Right lobe of liver (tissue), 6 donors: ENCODE data around the gene SGCG. TPM values are rescaled to one million over a fixed set of nuclear protein-coding genes. Genes with fewer than 3 reads are reported as not detected.

Experiments used
- ATAC-seq, 4 donors: fragments of 200-7000 bp; cut with Tn5 transposase; one replicate each; pipeline ENCODE4 v1.9.1; 2020; ENCODE audit warnings: mild to moderate bottlenecking in 4 of 4, moderate library complexity in 4 of 4
- DNase-seq, 3 donors: peaks; one replicate each; pipeline ENCODE4 v3.0.0-alpha.2; 2020
- H3K27ac ChIP-seq, 3 donors: fragments of 200-600 bp; one replicate each; pipeline ENCODE4 v1.8.0; 2022
- H3K27me3 ChIP-seq, 2 donors: fragments of 200-600 bp; one replicate each; pipeline ENCODE4 v1.8.0; 2022
- H3K36me3 ChIP-seq, 4 donors: fragments of 200-600 bp; sonication (generic) in 1 of 4; one replicate each; pipeline versions ENCODE4 v1.5.1 to v1.8.0; 2017 to 2022; ENCODE audit warnings: control low read depth in 1 of 4
- H3K4me1 ChIP-seq, 4 donors: fragments of 200-600 bp; sonication (generic) in 1 of 4; one replicate each; pipeline versions ENCODE4 v1.5.1 to v1.8.0; 2017 to 2022; ENCODE audit warnings: control low read depth in 1 of 4
- H3K4me3 ChIP-seq, 3 donors: fragments of 200-600 bp; one replicate each; pipeline ENCODE4 v1.8.0; 2022
- H3K9me3 ChIP-seq, 4 donors: fragments of 200-600 bp; sonication (generic) in 1 of 4; one replicate each; pipeline versions ENCODE4 v1.5.1 to v1.8.0; 2017 to 2022; ENCODE audit warnings: control low read depth in 1 of 4
- CTCF ChIP-seq, 4 donors: fragments of 200-600 bp in 3 of 4; fragments of 450-650 bp in 1 of 4; IDR thresholded peaks; one replicate each; pipeline versions ENCODE4 v1.5.1 to v1.8.0; 2016 to 2022; ENCODE audit warnings: antibody characterized with exemption in 4 of 4, mild to moderate bottlenecking in 2 of 4
- POLR2A ChIP-seq: fragments of 450-650 bp; IDR thresholded peaks from one replicate; pipeline ENCODE4 v1.6.1; 2017; ENCODE audit warnings: antibody characterized with exemption, mild to moderate bottlenecking
- WGBS: methylation state at CpG from one replicate; pipeline ENCODE4 v1.1.6; 2018; ENCODE audit warnings: low coverage, low lambda C conversion rate; ENCODE audit not compliant: insufficient coverage; ENCODE audit errors: missing lambda C conversion rate; 5-methylcytosine and 5-hydroxymethylcytosine counted together
- intact Hi-C, 2 donors: fragments of 100-400 bp; cut with DNase I; formaldehyde crosslinking; loops; one replicate each; pipeline versions ENCODE4 v1.11.2 to v1.14.1; 2022
- small RNA-seq, 2 experiments: library from RNA; depleted of rRNA; stranded (forward); fragments of <200 nt; gene quantifications; one replicate each; pipeline ENCODE3, GENCODE V24; 2016
- total RNA-seq, 6 experiments: library from RNA; depleted of rRNA in 2 of 6; stranded (reverse); fragments of >200 nt in 2 of 6; fragmentation: NEBNext Ultra II Directional in 3 of 6; extraction: Animal tissue kit (Norgen Biotek cat#: 25700) in 3 of 6; gene quantifications; one replicate each; pipeline versions ENCODE4 v1.1.0 to v1.2.4, GENCODE V29; 2016 to 2023
- donor health status: DM: no; HTN: yes; CAD: no.
- donor health status: DM: no; HTN: no; CAD: no.
- donor health status: DM: no; HTN: no; CAD: no.
- donor health status: DM: no; HTN: yes; CAD: no.
- donor health status: DM: no; HTN: yes; CAD: no.

SGCG gene
- total RNA-seq, 6 experiments from 2014 or later: not detected

GRCh38 chr13:23359882-23360281 lies 179.1 kb downstream of the SGCG start:
- ATAC-seq (no peak), DNase-seq (no peak)
- Histone ChIP-seq H3K27me3 (no peaks in the 10 kb centered on the region), H3K4me1 (no peaks in the 10 kb centered on the region), H3K36me3 (peaks cover 0 to 5% (median 0%) of the 10 kb centered on the region in 4 donors), H3K4me3 (no peak overlapping the region), H3K9me3 (no peaks in the 10 kb centered on the region), H3K27ac (no peak overlapping the region)
- intact Hi-C loops: no loop called here
- TF ChIP-seq POLR2A (no peak), CTCF (IDR thresholded peaks at IDR 0.05) (no peak)
- WGBS: 86% methylated on average over 1 of the region's 1 CpG

GRCh38 chr13:23365652-23366051 lies 184.9 kb downstream of the SGCG start:
- DNase-seq: no peak
- TF ChIP-seq CTCF (IDR thresholded peaks at IDR 0.05): no peak
- no peak for TF ChIP-seq POLR2A
- intact Hi-C loops: no loop called here
- Histone ChIP-seq H3K27ac (no peak overlapping the region), H3K27me3 (no peaks in the 10 kb centered on the region), H3K36me3 (peaks cover 0 to 15% (median 0%) of the 10 kb centered on the region in 4 donors), H3K4me1 (no peaks in the 10 kb centered on the region), H3K9me3 (no peaks in the 10 kb centered on the region), H3K4me3 (no peak overlapping the region)
- 100% methylated on average over 3 of the region's 3 CpGs for WGBS
- no peak for ATAC-seq

- H3K36me3 ChIP-seq: peaks cover 0 to 15% (median 0%) of the 10 kb centered on the region in 4 donors
- intact Hi-C loops: no loop called here
- TF ChIP-seq CTCF (IDR thresholded peaks at IDR 0.05): no peak
- no peak for TF ChIP-seq POLR2A
- no peak for DNase-seq
- no peak for ATAC-seq
- H3K4me1 ChIP-seq: no peaks in the 10 kb centered on the region
- 100% methylated on average over 6 of the region's 6 CpGs for WGBS
- no peaks in the 10 kb centered on the region for H3K9me3 ChIP-seq
- no peak overlapping the region for H3K27ac ChIP-seq
- H3K4me3 ChIP-seq: no peak overlapping the region
- no peaks in the 10 kb centered on the region for H3K27me3 ChIP-seq
These were observed 187.1 kb downstream of the SGCG start for GRCh38 chr13:23367907-23368306.

- WGBS: 38% methylated on average over 5 of the region's 5 CpGs
- Histone ChIP-seq H3K27me3 (no peaks in the 10 kb centered on the region), H3K27ac (no peak overlapping the region), H3K9me3 (no peaks in the 10 kb centered on the region), H3K4me3 (no peak overlapping the region), H3K4me1 (no peaks in the 10 kb centered on the region), H3K36me3 (peaks cover 0 to 2% (median 0%) of the 10 kb centered on the region in 4 donors)
- TF ChIP-seq CTCF (IDR thresholded peaks at IDR 0.05) (no peak), POLR2A (no peak)
- no peak for DNase-seq
- intact Hi-C loops: no loop called here
- no peak for ATAC-seq
These were observed 191.6 kb downstream of the SGCG start for GRCh38 chr13:23372264-23372906.

Small RNA genes within 50 kb of the gene (small RNA-seq; reads per million reads assigned to genes)
- 0 reads per million in 2 experiments for gene RNU6-58P
- 0 reads per million in 2 experiments for gene RNY3P4
